HG03139 (cell line): ENCODE results near the gene AGAP2.
"Not testable (repeated sequence)": the region's sequence is repeated elsewhere in the genome, so short reads cannot be mapped to it uniquely, and the experiment has no call there.

Experiments used
- ATAC-seq: cut with Tn5 transposase; IDR thresholded peaks from one replicate; pipeline ENCODE4 v1.9.1; 2021; ENCODE audit not compliant: unreplicated experiment

The AGAP2 gene

GRCh38 chr12:57738661-57739237 is at the start of gene AGAP2:
Gene AGAP2 (minus strand): TSS chr12:57738742. CDS start chr12:57738246, 496 bp downstream.
- ATAC-seq = no peak

- ATAC-seq = no peak
These were observed 45.3 kb upstream of the AGAP2 start for GRCh38 chr12:57783861-57784260.

- no peak for ATAC-seq
These were observed 44.9 kb upstream of the AGAP2 start for GRCh38 chr12:57783466-57783801.

GRCh38 chr12:57782608-57783465 is 44.3 kb upstream of the AGAP2 start, which contains the start of gene TSFM:
Gene TSFM (plus strand): TSS chr12:57782787. CDS start chr12:57782802, 15 bp downstream.
- ATAC-seq = peak; percentile 88

- no peak for ATAC-seq
These were observed 43.7 kb upstream of the AGAP2 start for GRCh38 chr12:57782243-57782607.

- ATAC-seq = no peak
These were observed 43.3 kb upstream of the AGAP2 start for GRCh38 chr12:57781801-57782200.

GRCh38 chr12:57781244-57781643 is 42.7 kb upstream of the AGAP2 start:
- no peak for ATAC-seq

- ATAC-seq = no peak
These were observed 41.8 kb upstream of the AGAP2 start for GRCh38 chr12:57780284-57780897.

GRCh38 chr12:57779736-57780135 is 41.2 kb upstream of the AGAP2 start:
- no peak for ATAC-seq

GRCh38 chr12:57777911-57778310 is 39.4 kb upstream of the AGAP2 start:
- no peak for ATAC-seq

GRCh38 chr12:57777367-57777766 is 38.8 kb upstream of the AGAP2 start:
- ATAC-seq = no peak

GRCh38 chr12:57776247-57776587 is 37.7 kb upstream of the AGAP2 start:
- no peak for ATAC-seq

GRCh38 chr12:57775563-57776246 is 37.2 kb upstream of the AGAP2 start:
- ATAC-seq = no peak

- ATAC-seq = no peak
These were observed 36.5 kb upstream of the AGAP2 start for GRCh38 chr12:57775044-57775443.

- not testable (repeated sequence) for ATAC-seq
These were observed 36.1 kb upstream of the AGAP2 start for GRCh38 chr12:57774634-57775033.

GRCh38 chr12:57772429-57773322 is 34.1 kb upstream of the AGAP2 start, which contains the start of gene EEF1AKMT3:
Gene EEF1AKMT3 (plus strand): TSS chr12:57772614. CDS start chr12:57772725, 111 bp downstream.
- peak; percentile 10 for ATAC-seq

GRCh38 chr12:57771873-57772428 is 33.4 kb upstream of the AGAP2 start, which contains the start of gene METTL1:
Gene METTL1 (minus strand): TSS chr12:57772105. CDS start chr12:57772083, 22 bp downstream.
- ATAC-seq = peak; percentile 85

- peak; percentile 62 for ATAC-seq
These were observed 32.8 kb upstream of the AGAP2 start for GRCh38 chr12:57771236-57771872.

GRCh38 chr12:57770734-57771133 is 32.2 kb upstream of the AGAP2 start:
- no peak for ATAC-seq

GRCh38 chr12:57769594-57769993 is 31.1 kb upstream of the AGAP2 start:
- no peak for ATAC-seq
